GM18498 (cell line): Measurements from ENCODE around the gene PCDHAC1.
"Not testable (repeated sequence)": the region's sequence is repeated elsewhere in the genome, so short reads cannot be mapped to it uniquely, and the experiment has no call there.

Experiments used
- ATAC-seq: cut with Tn5 transposase; IDR thresholded peaks from one replicate; pipeline ENCODE4 v1.9.1; 2021; ENCODE audit warnings: mild to moderate bottlenecking, moderate library complexity; ENCODE audit not compliant: unreplicated experiment

The PCDHAC1 gene, protein sequence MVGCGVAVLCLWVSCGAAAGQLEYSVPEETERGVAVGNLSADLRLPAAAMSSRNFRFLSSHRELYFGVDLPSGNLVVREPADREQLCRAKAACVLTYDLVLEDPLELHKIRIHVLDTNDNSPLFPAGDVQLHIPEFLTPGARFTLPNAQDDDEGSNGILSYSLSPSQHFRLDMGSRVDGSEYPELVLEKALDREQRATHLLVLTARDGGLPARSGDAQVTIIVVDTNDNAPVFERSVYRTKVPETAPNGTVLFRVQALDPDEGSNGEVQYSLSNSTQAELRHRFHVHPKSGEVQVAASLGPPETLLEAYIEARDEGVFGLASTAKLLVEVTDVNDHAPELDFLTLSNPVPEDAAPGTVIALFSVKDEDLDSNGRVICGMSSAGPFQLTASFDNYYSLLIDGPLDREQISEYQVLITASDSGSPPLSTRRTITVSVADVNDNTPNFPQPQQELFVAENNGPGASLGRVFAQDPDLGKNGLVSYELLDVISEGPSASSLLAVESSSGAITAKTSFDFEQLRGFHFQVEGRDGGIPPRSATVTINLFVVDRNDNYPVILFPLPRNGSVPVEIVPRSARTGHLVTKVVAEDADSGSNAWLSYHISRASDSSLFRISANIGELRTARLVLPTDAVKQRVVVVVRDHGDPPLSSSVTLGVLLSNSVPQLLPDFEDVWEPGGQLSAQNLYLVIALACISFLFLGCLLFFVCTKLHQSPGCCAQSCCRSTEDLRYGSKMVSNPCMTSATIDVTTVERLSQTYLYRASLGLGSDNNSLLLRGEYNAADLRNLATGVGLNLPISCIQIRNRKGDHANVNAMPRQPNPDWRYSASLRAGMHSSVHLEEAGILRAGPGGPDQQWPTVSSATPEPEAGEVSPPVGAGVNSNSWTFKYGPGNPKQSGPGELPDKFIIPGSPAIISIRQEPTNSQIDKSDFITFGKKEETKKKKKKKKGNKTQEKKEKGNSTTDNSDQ

DNA sequence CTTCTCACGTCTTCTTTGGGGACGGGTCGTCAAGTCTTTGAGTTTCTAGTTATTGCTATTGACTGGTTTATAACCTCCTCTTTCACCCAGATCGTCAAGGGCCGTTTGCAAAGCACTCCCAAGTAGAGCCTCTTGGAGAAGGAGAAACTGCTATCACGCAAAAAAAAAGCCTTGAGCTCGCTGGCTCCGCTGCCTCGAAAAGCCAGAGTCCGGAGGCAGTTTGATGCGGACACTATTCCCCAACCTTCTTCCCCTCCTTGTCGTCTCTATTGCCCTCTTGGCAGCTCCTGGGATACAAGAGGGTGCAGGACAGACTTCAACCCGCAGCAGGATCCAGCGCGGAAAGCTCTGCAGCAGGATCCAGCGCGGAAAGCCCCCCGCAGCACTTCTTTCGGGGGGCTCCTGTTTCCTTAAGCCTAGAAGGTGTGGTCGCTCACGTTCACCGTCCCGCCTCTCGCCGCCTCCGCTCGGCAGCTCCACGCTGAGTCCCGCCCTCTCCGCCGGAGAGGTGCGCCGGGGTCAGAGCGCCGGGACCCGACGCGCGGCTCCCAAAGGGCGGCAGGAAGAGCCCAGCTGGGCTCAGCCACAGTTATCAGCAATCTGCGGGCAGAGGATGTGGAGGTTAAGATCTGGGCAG is at the start of gene PCDHAC1:
PCDHAC1 (plus strand) TSS at position 494 of the 637 bp plus-strand sequence. CDS start 594 bp downstream, outside the sequence.
- no peak for ATAC-seq

DNA sequence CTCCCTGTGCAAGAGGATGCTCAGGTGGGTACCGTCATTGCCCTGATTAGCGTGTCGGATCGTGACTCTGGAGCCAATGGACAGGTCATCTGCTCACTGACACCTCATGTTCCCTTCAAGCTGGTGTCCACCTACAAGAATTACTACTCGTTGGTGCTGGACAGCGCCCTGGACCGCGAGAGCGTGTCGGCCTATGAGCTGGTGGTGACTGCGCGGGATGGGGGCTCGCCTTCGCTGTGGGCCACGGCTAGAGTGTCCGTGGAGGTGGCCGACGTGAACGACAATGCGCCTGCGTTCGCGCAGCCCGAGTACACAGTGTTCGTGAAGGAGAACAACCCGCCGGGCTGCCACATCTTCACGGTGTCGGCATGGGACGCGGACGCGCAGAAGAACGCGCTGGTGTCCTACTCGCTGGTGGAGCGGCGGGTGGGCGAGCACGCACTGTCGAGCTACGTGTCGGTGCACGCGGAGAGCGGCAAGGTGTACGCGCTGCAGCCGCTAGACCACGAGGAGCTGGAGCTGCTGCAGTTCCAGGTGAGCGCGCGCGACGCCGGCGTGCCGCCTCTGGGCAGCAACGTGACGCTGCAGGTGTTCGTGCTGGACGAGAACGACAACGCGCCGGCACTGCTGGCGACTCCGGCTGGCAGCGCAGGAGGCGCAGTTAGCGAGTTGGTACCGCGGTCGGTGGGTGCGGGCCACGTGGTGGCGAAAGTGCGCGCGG is 49.4 kb upstream of the PCDHAC1 start:
- ATAC-seq = not testable (repeated sequence)

DNA sequence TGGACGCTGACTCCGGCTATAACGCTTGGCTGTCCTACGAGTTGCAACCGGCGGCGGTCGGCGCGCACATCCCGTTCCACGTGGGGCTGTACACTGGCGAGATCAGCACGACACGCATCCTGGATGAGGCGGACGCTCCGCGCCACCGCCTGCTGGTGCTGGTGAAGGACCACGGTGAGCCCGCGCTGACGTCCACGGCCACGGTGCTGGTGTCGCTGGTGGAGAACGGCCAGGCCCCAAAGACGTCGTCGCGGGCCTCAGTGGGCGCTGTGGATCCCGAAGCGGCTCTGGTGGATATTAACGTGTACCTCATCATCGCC is 48.9 kb upstream of the PCDHAC1 start:
- ATAC-seq = no peak

DNA sequence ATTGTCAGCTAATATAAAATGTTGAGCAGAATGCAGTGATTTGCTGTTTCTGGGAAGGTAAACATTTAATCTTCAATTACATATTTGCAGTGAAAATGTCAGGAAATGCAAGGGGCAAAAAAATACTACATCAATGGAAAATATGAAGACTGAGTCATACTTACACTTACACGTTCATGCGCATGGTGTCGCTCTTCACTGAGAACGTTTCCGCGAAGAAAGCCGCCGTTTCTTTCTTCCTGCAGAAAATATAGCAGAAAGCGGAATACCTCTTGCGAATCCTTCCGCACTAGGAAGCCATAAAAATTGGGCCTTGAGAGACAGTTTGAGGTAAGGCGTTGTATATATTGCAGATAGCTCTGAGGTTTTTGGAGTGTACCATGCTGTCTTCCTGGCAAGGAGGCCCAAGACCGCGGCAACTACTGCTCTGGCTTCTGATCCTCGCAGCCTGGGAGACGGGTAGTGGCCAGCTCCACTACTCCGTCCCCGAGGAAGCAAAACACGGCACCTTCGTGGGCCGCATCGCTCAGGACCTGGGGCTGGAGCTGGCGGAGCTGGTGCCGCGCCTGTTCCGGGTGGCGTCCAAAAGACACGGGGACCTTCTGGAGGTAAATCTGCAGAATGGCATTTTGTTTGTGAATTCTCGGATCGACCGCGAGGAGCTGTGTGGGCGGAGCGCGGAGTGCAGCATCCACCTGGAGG is 44.1 kb upstream of the PCDHAC1 start, which contains the start of gene PCDHA13:
PCDHA13 (plus strand) TSS at position 236 of the 702 bp plus-strand sequence; CDS start at position 381, 145 bp downstream.
- ATAC-seq = no peak

DNA sequence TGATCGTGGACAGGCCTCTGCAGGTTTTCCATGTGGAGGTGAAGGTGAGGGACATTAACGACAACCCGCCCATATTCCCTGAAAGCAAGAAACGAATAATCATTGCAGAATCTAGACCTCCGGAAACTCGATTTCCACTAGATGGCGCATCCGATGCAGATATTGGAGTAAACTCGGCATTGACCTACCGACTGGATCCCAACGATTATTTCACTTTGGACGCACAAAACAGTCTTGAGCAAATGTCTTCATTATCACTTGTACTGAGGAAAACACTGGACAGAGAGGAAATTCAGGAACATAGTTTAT is 43.6 kb upstream of the PCDHAC1 start:
- ATAC-seq = no peak

DNA sequence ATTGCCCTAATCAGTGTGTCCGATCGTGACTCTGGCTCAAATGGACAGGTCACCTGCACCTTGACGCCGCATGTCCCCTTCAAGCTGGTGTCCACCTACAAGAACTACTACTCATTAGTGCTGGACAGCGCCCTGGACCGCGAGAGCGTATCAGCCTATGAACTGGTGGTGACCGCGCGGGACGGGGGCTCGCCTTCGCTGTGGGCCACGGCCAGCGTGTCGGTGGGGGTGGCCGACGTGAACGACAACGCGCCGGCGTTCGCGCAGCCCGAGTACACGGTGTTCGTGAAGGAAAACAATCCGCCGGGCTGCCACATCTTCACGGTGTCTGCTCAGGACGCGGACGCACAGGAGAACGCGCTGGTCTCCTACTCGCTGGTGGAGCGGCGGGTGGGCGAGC is 42.7 kb upstream of the PCDHAC1 start:
- no peak for ATAC-seq

DNA sequence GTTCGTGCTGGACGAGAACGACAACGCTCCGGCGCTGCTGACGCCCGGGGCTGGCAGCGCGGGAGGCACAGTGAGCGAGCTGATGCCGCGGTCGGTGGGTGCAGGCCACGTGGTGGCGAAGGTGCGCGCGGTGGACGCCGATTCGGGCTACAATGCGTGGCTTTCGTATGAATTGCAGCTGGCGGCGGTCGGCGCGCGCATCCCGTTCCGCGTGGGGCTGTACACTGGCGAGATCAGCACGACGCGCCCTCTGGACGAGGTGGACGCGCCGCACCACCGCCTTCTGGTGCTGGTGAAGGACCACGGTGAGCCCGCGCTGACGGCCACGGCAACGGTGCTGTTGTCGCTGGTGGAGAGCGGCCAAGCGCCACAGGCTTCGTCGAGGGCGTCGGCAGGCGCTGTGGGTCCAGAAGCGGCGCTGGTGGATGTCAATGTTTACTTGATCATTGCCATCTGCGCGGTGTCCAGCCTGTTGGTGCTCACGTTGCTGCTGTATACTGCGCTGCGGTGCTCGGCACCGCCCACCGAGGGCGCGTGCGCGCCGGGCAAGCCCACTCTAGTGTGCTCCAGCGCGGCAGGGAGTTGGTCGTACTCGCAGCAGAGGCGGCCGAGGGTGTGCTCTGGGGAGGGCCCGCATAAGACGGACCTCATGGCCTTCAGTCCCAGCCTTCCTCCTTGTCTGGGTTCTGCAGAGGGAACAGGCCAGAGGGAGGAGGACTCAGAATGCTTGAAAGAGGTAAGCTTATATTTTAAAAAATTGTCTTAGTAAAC is 42.0 kb upstream of the PCDHAC1 start:
- no peak for ATAC-seq

DNA sequence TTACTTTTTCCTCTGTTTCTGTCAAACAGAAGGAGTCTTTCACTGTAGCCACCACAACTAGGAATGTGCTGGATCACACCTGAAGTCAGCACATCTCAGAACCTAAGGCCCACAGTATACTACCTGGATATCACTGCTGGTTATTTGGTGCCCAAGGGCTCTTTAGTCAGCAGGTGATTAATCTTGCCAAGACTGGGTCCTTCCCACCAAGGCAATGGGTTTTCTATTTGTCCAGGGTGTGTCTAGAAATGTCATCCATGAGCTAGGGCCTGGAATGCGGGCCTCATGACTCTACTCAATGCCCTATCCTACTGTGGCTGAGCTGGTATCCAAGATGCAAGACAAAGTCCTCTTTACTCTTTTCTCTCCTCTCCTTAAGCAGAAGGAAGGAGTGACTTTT is 9.8 kb upstream of the PCDHAC1 start:
- no peak for ATAC-seq

DNA sequence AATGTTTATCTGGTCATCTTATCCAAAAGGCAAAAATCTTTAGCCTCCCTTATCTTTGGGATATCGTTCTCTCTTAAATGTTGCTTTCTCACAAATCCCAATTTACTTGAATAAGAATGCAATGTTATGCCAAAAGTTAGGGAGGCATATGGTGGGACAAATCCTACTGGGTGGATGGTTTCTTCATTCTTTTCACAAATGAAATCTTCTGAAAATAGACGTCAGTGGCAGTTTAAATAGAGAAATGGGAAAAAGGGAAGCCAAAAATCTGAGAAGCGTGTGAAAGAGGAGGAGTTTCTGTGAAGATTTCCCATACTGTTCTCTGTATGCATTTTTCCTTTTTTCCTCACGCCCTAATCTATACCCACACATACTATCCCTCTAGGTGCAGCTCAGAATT is 2.5 kb upstream of the PCDHAC1 start:
- ATAC-seq = no peak

DNA sequence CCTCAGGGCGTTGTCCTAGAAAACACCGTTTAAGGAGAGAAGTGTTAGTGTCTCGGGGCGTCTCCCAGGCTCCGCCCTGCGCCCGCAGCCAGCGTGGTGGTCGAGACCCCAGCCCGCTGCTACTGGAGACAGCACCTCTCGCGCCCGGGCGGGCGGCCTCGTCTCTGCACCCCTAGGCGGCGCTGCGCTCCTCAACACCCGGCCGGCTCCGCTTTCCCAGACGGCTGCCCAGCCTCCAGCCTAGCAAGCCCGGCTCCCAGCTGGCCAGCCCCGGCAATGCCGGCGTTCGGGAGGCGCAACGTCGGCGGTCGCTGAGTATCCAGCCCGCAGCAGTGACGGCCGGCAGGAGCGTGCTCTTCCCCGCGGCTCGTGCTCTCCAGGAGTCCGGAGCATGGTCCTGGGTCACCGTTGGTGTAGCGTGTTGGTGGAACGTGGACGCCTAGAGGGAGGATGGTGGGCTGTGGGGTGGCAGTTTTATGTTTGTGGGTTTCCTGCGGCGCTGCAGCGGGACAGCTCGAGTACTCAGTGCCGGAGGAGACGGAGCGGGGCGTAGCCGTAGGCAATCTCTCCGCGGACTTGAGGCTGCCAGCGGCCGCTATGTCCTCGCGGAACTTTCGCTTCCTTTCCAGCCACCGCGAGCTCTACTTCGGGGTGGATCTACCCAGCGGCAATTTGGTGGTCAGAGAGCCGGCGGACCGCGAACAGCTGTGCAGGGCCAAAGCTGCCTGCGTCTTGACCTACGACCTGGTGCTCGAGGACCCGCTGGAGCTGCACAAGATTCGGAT is 536 bp downstream of the PCDHAC1 start:
- no peak for ATAC-seq

DNA sequence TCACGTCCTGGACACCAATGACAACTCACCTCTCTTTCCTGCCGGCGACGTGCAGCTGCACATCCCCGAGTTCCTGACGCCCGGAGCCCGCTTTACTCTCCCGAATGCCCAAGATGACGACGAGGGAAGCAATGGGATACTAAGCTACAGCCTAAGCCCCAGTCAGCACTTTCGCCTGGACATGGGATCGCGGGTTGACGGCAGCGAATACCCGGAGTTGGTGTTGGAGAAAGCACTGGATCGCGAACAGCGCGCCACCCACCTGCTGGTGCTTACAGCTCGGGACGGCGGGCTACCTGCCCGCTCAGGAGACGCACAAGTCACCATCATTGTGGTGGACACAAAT is 1.1 kb downstream of the PCDHAC1 start:
- ATAC-seq = no peak

DNA sequence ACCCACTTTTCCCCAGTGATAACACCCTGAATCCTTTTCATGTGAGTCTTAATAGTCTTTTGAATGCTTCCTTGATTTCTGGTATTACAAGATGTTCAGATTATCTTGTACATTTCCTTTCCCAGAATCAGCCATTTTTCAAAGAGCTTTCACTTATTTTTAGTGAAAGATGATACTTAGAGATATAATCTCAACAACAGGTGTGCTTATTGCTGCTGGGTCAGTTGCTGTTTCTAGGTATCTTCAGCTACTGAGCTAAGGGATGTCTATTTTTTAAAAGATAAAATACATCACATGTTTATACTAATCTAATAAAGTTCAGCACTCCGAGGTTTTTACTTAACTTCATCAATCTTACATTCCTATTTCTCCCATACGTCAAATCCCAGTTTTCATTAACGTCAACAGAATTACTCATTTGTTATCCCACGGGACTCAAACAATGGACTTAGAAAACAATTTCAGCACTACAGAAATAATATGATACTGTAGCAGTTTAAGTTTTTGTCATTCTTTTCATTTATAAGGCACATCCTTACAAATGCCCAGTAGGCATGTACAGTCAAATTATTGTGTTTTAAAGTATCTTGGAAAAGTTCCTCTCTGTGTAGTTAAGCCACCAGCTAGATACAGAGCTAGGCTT is 9.0 kb downstream of the PCDHAC1 start:
- ATAC-seq = no peak

DNA sequence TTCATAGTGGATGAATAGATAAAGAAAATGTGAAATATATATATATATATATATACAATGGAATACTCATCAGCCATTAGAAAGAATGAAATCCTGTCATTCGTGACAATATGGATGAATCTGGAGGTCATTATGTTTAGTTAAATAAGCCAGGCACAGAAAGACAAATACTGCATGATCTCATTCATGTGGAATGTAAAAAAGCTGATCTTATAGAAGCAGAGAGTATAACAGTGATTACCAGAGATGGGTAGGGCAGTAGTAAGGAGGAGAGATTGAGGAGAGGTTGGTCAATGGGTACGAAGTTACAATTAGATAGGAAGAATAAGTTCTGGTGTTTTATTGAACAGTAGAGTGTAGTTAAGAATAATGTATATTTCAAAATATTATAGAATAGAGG is 20.5 kb downstream of the PCDHAC1 start:
- no peak for ATAC-seq

DNA sequence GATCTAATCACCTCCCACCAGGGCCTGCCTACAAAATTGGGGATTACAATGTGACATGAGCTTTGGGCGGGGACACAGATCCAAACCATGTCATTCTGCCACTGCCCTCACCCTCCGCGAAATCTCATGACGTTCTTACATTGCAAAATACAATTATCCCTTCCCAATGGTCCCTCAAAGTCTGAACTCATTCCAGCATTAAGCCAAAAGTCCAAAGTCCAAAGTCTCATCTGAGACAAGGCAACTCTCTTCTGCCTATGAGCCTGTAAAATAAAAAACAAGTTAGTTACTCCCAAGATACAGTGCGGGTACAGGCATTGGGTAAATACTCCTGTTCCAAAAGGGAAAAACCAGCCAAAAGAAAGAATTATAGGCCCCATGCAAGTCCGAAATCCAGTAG is 25.5 kb downstream of the PCDHAC1 start:
- ATAC-seq = no peak

DNA sequence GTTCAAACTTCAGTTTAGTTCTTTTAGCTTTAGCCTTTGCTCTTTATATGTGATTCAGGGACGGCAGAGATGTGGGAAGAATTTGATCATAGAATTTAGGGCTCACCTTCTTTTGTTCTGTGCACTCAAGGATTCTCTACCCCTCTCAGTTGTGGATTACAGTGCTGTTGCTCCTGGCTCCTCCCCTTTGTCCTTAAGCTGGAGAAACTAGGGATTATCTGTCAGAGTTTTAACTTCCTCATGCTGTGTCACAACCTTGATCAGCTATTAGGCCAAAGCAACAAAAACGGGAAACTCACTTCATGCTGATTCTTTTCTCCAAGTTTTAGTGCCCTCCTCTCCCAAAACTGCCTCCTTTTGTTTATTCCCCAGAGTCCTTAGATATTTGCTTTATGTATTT is 27.1 kb downstream of the PCDHAC1 start:
- no peak for ATAC-seq

DNA sequence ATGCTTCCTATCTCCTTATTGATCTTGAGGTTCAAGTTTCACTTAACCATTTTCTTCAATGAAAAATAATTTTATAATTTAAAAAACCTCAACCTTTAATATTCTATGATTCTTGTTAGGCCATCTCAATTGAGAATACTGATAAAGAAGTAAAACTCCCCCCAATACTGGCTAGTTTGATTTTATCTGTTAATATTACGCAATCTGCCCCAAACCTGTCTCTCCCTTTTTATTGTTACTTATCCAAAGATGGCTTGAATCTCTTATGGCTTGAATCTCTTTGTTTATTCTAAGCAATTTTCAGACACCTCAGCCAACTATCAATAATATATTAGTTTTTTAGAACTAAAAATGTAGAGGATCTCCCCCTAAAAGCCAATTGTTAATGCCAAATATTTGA is 36.1 kb downstream of the PCDHAC1 start:
- ATAC-seq = no peak

DNA sequence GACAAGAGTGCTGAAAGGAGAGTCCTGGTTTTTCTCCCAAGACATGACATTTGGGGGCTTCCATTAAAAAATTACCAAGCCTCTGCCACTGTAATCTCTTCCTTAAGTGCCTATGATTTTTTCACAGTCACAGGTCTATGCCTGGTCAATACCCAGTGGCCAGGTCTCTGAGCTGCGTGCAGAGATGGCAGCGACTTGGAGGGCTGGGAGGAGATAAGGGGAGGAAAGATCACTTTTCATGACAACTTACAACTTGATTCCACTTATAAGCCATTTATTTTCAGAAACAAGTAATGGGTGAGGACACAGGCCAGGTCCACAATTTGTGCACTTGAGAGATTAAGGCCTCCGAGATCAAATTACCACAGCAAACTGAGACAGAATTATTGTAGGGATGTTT is 38.3 kb downstream of the PCDHAC1 start:
- ATAC-seq = no peak

DNA sequence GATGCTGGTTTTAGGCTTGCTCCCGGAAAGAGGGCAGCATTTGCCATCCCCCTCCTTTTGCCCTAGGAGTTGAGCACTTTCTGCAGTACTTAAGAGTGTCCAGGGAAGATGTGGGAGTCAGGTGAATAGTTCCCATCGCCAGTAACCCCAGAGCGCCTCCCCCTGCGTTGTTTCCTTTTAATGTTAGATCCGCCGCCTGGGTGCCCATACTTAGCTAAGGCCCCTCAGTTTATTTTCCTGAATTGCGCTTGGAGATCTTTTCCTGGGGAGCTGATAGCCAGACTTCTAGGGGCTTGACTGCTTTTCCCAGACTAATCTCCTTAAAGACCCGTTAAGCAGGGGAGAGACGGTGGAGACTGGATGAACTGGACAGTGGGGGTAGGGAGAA is 39.8 kb downstream of the PCDHAC1 start:
- ATAC-seq = no peak
